HG03175 (cell line): ENCODE data around the gene EXOC4.
A peak's percentile ranks its signal among the peaks of the same experiment; 100 is the strongest.
"Not testable (repeated sequence)": the region's sequence is repeated elsewhere in the genome, so short reads cannot be mapped to it uniquely, and the experiment has no call there.

ENCODE experiments used
- ATAC-seq: cut with Tn5 transposase; IDR thresholded peaks from one replicate; pipeline ENCODE4 v1.9.1; 2021; ENCODE audit warnings: mild to moderate bottlenecking, moderate library complexity; ENCODE audit not compliant: unreplicated experiment

Gene EXOC4

DNA sequence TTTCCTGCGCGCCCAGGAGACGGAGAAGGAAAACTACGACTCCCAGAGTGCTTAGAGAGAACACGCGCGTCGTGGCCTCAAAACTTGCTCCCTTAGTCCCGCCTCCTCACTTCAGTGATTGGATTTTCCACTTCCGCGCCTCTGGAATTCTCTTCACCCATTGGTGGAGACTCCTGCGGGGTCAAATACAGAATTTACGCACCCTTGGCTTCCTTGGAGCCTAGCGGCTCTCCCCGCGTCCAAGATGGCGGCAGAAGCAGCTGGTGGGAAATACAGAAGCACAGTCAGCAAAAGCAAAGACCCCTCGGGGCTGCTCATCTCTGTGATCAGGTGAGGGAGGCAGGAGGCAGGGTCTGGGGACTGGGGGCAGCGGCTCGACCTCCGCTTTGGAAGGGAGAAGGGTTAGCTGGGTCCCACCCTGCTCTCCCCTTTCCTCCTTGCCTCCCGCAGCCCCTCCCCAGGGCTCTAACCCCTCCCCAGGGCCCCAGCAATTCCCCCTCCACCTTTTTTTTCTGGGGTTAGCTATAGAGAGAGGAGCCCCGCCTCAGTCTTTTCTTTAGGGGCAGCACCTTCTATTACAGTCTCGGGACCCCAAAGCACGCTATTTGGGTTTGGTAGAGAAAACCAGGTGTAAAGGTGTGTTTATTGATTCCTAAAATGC, at the start of gene EXOC4:
Gene EXOC4 (plus strand): TSS at position 221 of the 661 bp plus-strand sequence.
- ATAC-seq = peak; percentile 98

DNA sequence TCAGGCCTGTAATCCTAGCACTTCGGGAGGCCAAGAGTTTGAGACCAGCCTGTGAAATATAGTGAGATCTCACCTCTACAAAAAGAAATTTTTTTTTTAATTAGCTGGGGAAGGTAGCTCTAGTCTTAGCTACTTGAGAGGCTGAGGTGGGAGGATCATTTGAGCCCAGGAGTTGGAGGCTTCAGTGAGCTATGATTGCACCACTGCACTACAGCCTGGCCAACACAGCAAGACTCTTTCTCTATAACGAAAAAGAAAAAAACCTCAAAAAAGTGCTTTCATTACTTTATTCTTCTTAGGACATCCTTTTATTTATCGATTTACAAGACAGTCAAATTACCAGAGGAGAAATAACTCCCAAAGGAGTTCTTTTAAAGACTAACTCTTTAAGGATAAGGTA, 49.4 kb upstream of the EXOC4 start:
- ATAC-seq = no peak

DNA sequence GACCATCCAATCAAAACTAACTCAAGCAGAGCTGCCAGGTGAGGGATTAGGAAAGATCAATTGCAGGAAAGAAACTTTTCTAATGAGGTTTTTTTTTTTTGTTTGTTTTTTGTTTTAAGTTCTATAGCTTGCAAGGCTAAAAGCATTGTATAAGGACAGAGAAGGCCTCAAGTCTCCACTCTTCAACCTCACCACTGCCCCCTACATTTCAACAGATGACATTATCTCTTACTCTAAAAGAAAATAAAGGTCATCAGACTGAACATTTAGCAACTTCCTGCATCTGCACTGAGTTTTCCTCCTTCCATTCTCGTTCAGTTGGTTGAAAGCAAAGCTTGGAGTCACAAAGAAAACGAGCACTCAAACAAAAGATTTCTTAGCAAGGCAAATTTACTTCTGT, 45.2 kb upstream of the EXOC4 start:
- no peak for ATAC-seq

DNA sequence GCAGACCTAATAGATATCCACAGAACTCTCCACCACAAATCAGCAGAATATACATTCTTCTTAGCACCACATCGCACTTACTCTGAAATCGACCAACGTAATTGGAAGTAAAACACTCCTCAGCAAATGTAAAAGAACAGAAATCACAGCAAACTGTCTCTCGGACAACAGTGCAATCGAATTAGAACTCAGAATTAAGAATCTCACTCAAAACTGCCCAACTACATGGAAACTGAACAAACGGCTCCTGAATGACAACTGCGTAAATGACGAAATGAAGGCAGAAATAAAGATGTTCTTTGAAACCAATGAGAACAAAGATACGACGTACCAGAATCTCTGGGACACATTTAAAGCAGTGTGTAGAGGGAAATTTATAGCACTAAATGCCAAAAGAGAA, 42.1 kb upstream of the EXOC4 start:
- ATAC-seq = not testable (repeated sequence)

DNA sequence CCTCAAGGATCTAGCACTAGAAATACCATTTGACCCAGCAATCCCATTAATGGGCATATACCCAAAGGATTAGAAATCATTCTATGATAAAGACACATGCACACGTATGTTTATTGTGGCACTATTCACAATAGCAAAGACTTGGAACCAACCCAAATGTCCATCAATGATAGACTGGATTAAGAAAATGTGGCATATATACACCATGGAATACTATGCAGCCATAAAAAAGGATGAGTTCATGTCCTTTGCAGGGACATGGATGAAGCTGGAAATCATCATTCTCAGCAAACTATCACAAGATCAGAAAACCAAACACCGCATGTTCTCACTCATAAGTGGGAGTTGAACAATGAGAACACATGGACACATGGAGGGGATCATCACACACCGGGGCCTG, 39.1 kb upstream of the EXOC4 start:
- not testable (repeated sequence) for ATAC-seq

DNA sequence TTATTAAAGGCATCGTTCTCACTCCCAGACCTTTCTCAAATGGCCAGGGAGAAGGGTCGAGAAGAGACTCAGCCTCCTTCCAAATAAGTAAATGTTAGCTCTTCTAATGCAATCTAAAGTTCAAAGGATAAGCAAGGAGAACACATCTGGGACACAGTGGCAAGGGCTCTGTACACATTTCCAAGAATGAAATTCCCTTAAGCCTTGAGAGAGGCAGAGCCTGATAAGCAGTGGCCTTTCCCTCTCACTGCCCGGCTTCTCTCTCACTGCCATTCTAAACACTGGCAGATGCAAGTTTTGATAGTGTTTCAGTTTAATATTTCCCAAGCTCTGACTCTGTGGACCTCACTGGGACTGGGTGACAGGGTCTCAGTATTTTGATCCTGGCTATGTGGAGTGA, 35.1 kb upstream of the EXOC4 start:
- no peak for ATAC-seq

DNA sequence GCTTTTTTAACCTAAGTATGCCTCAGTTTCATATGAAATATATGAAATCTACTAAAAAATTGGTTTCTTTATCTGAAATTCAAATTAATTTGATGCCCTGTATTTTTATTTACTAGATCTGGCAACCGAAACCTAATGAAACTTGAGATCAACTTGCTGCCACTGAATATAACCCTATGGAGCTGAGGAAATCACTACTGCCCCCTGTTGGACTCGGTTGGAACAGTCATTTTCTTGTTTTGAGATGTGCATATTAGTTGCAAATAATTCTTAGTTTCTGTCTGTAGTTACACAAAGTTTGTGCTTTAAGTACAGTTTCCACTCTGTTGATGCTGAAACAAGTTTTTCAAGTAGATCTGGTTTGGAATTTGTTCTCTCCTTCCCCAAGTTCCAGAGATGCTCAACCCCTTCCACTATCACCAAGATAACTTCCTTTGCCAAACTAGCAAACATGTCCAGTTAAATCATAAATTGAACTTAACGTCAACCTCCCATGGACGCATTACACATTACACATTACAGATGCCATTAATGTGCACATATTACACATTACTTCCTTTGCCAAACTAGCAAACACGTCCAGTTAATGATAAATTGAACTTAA, 22.2 kb upstream of the EXOC4 start:
- no peak for ATAC-seq

DNA sequence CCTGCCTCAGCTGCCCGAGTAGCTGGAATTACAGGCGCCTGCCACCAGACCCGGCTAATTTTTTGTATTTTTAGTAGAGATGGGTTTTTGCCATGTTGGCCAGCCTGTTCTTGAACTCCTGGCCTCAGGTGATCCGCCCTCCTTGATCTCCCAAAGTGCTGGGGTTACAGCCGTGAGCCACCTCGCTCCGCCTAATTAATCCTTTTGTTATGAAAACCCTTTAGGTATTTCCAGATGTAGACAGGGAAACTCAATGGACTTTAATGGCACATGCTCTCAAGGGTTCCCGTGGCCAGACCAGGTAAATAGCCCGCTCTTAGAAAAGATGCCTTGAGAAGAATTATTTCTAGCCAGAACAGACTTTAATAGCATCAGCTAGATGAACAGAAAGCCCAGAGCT, 19.7 kb upstream of the EXOC4 start:
- ATAC-seq = no peak

DNA sequence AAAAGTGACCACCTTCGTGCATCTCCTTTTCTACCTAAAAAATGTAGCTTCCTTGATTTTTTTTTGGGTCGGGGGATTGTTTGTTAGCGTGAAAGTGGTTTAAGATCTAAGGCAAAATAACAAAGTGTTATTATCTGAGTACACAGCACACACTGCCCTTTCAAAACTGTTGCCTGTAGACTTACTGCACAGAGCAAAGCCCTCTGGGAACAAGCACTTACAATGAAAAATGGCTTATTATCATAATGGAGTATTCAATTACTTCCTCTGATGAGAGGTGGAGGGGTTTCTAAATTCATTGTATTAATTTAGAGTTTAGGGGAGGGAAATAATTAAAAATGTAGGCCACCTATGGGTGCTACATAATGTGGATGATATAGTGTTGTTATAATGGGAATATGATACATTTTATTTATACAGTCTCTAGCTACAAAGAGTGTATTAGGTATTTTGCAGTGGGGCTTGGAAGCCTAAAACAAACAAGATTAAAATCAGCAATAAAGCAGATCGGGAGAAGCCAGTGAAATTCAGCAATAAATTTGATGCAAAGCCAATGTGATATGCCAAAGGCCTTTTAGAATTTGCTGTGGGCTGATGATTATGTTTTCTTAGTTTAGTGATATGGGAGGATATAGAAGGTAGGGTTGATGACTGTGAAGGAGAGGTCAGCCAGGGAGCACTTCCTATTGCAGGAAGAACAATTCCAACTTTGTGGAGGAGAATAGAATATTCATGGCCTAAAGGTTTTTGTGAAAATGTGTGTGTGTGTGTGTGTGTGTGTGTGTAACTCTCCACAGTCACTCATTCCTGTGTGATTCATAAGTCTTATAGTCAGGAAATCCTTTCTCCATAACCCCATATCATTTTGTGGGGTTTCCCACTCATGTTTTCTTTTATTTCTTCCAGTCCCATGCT, 17.7 kb upstream of the EXOC4 start:
- ATAC-seq = no peak

DNA sequence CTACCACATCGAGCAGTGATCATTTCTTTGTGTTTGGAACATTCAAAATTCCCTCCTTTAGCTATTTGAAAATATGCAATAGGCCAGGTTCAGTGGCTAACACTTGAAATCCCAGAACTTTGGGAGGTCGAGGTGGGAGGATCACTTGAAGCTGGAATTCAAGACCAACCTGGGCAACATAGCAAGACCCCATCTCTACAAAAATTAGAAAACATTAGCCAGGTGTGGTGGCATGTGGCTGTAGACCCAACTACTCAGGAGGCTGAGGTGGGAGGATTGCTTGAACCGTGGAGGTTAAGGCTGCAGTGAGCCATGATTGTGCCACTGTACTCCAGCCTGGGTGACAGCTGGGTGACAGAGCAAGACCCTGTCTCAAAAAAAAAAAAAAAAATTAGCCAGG, 15.3 kb upstream of the EXOC4 start:
- ATAC-seq = no peak

DNA sequence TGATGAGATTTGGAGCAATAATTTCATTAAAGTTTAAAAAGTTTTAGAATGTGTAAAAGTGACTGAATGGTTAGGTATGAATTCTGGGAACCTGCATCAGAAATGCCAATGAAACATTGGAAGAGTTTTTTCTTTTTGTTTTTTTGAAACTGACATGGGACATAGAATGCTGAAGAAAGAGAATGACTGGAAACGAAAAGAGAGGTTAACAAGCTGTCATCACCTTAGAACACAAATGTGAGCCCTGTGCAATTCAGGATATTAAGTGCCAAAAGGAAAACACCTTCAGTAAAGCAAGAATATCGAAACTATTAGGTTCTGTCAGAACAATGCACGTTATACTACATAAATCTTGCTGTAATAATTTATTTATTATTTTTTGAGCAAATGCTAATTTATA, 12.6 kb upstream of the EXOC4 start:
- ATAC-seq = no peak

DNA sequence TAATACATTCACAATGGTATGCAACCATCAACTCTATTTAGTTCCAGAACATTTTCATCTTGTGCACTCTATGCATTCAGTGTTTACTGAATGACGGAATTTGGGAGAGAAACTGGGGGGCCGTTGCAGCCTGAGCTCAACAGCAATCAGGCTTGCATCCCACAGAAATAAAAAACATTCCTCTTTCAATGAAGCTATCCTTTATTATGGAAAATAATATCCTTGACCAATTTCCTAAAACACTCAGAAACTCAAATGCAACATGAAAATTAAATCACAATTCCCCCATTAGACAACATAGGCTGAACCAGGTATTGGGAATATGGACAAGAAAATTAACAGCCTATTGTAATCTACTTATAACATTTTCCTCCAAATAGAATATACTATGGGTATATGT, 6.3 kb upstream of the EXOC4 start:
- ATAC-seq = no peak

DNA sequence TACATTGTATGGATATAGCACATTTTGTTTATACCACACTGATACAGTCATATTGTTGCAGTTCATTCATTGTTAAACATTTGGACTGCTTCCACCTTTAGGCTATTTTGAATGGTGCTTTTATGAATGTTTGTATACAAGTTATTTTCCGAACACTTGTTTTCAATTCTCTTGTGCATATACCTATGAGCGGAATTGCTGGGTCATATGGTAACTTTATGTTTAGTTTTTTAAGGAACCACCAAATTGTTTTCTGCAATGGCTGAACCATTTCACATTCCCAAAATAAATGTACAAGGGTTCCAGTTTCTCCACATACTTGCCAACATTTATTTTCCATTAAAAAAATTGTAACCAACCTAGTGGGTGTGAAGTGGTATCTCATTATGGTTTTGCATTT, 4.0 kb upstream of the EXOC4 start:
- no peak for ATAC-seq

DNA sequence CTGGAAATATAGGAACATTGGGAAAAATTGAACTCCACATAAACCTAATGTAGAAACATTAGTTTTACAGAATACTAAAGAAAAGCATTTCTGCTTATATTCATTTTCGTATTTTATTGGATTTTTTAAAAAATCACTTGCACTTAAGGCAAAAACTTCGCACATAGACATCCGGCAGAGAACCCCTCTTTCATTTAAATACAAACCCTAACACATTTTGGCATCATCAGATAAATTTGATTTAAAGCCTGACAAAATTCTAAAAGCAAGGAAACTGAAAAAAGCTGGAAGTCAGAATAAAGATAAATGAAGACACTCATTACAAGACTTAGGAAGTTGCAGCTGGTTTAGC, 396 bp upstream of the EXOC4 start:
- peak; percentile 3 for ATAC-seq

DNA sequence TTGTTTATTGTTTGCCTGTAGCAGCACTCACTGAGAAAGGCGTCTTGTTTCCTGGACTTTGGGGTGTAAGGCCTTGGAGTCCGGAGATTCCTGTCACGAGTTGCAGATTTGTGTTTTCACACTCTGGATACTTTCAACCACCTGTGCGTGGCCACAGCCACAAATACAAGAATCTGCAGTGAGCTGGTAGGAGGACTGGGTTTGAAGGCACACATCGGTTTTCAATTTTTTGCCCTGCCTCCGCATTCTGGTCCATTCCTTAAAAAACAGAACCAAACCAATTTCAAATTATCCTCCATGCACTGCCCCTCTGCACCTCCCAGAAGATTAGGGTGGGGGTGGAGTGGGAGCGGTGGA, 619 bp downstream of the EXOC4 start:
- no peak for ATAC-seq

DNA sequence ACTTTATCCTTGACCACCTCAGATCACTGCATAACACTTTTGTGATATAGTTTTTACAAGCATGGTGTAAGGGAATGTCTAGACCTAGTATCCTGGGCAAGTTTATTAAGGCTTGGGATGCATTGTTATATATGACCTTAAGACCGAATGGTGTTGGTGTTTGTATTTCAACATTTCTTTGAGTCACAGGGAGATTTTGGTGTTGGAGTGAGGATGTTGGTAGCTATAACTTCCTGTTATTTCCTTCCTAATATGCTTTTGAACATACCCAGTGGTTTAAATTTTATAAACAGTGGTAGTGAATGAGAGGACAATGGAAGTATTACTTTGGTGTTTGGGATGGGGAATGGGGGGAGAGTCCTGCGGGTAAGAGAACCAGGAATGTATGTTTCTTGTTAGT, 2.6 kb downstream of the EXOC4 start:
- no peak for ATAC-seq

DNA sequence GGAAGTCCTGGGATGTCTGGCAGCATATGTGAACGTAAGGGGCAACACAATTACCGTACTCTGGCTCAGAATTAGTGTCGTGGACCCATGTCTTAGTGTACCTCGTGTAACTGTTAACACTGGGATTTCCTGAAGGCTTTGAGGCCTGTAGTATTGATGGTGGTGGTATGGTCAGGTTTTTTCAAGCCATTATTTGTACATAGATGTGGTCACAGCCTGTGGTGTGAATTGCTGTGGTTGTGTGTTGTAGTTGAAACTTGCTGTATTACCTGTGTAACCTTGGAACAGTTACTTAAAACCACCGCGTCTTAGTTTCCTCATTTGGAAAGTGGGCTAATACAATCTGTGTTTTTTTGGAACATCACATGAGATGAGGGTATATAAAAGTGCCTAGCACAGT, 5.3 kb downstream of the EXOC4 start:
- no peak for ATAC-seq

DNA sequence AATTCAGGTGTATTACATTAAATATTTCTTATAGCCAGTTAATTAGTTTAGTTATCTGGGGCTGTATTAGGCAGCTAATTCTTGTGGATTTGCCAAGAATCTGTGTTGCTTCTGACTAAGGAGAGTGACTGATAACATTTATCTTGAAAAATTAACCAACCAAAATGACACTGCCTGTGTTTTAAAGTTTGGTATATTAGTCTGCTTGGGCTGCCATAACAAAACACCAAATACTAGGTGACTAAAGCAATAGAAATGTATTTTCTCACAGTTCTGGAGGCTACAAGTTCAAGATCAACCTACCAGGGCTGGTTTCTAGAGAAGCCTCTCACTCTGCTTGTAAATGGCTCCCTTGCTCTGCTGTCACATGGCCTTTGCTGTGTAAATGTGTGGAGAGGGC, 12.9 kb downstream of the EXOC4 start:
- no peak for ATAC-seq

DNA sequence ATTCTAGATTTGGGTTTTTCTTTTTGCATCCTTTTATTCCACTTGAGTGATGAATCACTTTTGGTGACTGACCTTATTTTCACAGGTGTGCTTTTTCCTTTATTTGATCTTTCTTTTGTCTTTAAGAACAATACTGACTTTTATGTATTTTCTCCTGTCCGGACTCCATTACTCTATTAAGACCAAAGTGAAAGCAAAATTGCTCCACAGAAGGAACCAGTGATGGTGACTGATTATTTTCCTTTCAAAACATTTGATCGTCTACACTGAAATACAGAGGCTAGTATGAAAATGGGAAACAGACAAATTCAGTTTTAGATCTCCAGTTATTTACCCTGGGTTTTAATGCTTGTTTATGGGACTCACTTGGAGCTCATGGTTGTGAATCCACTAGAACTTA, 15.5 kb downstream of the EXOC4 start:
- ATAC-seq = no peak

DNA sequence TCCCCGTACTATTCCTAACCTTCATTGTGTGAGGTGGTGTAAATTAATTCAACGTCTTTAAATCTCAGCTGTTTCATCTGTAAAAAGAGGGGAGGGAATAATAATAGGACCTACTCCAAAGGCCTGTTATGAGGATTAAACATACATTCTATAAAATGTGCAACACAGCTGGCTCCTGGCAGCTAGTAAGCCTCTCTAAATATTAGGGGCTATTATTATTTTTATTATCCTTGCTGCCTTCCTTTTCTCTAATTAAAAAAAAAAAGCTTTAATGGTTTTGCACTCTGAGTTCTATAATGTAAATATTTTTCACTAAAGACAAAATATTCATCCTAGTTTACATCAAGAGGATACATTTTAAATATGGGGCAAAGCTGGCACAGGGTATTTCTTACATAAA, 19.5 kb downstream of the EXOC4 start:
- ATAC-seq = no peak

DNA sequence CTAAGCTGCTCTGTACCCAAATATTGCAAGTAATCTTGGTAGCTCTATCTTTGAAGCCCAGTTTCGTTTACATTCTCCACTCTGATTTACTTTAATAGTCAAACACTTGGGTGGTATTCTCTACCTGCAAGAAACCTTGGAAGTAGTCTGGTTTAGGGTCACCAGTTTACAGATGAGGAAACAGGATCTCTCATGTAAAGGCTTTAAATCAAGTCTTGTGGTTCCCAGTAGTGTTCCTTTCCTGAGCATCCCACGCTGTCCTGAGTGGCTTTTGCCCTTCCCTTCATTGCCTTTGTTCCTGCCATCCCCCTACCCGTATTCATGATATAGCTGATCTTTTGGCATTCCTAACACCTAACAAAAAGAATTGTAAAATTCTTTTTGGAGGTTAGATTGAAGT, 20.3 kb downstream of the EXOC4 start:
- no peak for ATAC-seq

DNA sequence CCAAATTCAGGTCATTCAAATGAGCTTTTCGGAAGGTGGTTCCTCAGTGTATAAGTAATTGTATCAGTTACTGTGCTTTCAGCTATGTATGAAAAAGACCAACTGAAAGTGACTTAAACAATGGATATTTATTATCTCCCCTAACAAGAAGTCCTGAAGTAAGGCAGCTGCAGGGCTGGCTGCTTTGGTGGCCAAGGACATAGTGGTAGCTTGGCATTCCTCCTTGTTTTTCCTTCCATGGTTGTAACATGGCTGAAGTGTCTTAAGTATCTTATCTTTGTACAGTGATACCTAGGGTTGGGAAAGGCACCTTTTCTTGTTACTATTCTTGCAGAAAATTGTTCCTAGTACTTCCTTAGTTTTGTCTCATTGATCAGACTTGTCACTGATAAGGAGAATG, 21.4 kb downstream of the EXOC4 start:
- no peak for ATAC-seq
